ENCODE data around the gene TXN2. TPM values are rescaled to one million over a fixed set of nuclear protein-coding genes. Genes with fewer than 3 reads are reported as not detected.
A peak's percentile ranks its signal among the peaks of the same experiment; 100 is the strongest.
"Not testable (repeated sequence)": the region's sequence is repeated elsewhere in the genome, so short reads cannot be mapped to it uniquely, and the experiment has no call there.

Gene TXN2
- total RNA-seq, 4 donors from 2014 or later: 75.7 to 116 (median 92.9) TPM

DNA sequence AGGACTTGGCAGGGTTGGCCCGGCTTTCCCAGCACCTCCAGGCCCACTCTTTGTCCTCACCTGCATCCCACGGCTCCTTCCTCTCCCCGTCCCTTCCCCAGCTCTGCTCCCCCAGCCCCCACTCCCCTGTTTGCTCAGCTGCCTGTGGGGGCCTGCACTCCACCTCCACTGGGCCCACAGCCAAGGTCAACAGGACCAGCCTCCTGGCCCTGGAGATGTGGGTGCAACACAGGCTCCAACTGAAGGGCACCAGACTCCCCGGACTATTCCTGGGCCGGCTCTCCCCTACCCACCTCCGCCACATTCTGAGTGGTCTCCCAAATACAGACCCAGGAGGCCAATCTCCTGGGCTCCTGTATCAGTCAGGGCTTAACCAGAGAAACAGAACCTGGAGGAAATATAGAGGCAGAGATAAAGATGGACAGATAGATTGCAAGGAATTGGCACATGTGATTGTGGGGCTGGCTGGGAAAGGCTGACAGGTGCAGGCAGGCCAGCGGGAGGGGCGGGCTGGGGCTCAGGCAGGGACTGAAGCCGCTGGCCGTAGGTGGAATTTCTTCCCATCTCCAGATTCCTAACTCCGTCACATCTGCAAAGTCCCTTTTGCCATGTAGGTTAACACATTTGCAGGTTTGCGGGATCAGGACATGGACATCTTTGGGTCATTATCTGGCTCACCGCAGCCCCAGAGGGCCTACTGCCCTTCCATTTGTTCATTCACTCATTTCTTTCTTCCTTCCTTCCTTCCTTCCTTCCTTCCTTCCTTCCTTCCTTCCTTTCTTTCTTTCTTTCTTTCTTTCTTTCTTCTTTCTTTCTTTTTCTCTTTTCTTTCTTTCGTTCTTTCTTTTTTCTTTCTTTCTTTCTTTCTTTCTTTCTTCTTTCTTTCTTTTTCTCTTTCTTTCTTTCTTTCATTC is 47.9 kb downstream of the TXN2 start:
- H3K36me3 ChIP-seq: no peaks in the 10 kb centered on the region
- peak in 1 of 3 donors; percentile 73 for DNase-seq
- TF ChIP-seq POLR2A (IDR thresholded peaks at IDR 0.05) (no peak), CTCF (IDR thresholded peaks at IDR 0.05) (no peak)
- no peaks in the 10 kb centered on the region for H3K9me3 ChIP-seq
- H3K4me1 ChIP-seq: peaks cover 7 to 41% (median 13%) of the 10 kb centered on the region in 4 donors
- peak overlapping the region in 2 of 4 donors; percentile 72 to 75 for H3K27ac ChIP-seq
- H3K4me3 ChIP-seq: no peak overlapping the region
- no peaks in the 10 kb centered on the region for H3K27me3 ChIP-seq

DNA sequence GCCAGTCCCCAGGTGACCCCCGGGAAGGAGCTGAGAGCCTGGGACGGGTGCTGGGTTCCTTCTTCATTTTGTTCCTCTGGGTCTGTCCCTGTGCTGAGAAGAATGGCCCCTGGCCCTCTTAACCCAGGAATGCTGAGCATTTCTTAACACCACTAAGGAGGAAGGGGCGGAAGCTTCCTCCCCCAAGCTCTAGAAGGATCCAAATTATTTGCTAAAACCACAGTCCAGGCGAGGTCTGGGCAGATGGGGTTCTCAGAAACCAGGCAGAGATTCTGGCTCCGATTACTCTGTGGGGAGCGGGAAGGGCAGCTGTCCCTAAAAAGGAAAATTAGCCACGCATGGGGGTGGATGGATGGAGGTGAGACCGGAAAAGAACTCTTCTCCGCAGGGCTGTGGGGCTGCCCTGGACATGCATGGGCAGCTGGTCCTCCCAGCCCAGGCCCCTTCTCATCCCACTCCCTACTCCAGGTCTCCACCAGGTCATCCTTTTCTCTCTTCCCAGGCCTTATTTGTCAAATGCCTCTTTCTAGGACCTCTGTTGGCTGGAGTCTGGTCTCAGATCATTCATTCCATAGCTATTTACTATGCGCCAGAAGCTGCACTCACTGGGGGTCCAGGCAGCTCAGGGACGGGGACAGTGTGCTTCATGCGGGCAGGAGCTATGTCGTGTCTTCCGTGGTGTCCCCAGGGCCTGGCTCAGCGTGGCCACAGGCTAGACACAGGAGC is 48.7 kb downstream of the TXN2 start:
- no peaks in the 10 kb centered on the region for H3K36me3 ChIP-seq
- TF ChIP-seq POLR2A (IDR thresholded peaks at IDR 0.05) (no peak), CTCF (IDR thresholded peaks at IDR 0.05) (no peak)
- no peaks in the 10 kb centered on the region for H3K9me3 ChIP-seq
- no peak overlapping the region for H3K4me3 ChIP-seq
- H3K4me1 ChIP-seq: peaks cover 7 to 40% (median 13%) of the 10 kb centered on the region in 4 donors
- H3K27me3 ChIP-seq: no peaks in the 10 kb centered on the region
- H3K27ac ChIP-seq: peak overlapping the region in 3 of 4 donors; percentile 17 to 75 (median 72)
- no peak for DNase-seq

DNA sequence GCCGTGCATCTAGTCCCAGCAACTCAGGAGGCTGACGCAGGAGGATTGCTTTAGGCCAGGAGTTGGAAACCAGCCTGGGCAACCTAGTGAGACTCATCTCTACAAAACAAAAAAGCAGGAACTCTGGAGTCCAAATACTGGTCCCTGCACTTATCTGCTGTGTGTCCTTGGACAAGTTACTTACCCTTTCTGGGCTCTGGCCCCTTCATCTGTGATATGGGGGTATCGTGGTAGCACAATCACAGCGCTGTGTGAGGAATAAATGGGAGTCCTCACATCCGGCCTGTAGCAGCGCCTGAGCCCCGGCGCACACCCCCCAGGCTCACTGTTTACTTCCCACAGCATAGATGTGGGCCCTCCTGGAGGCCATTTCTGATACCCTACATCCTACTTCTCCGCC is 49.5 kb downstream of the TXN2 start:
- DNase-seq: no peak
- no peak overlapping the region for H3K4me3 ChIP-seq
- H3K27me3 ChIP-seq: no peaks in the 10 kb centered on the region
- peak overlapping the region in 3 of 4 donors; percentile 17 to 75 (median 72) for H3K27ac ChIP-seq
- no peaks in the 10 kb centered on the region for H3K36me3 ChIP-seq
- no peaks in the 10 kb centered on the region for H3K9me3 ChIP-seq
- TF ChIP-seq CTCF (IDR thresholded peaks at IDR 0.05): no peak
- peaks cover 7 to 40% (median 13%) of the 10 kb centered on the region in 4 donors for H3K4me1 ChIP-seq

- Histone ChIP-seq H3K4me3 (no peak overlapping the region), H3K4me1 (peaks cover 0 to 41% (median 7%) of the 10 kb centered on the region in 4 donors), H3K9me3 (no peaks in the 10 kb centered on the region), H3K36me3 (no peaks in the 10 kb centered on the region), H3K27ac (no peak overlapping the region), H3K27me3 (no peaks in the 10 kb centered on the region)
- TF ChIP-seq CTCF (IDR thresholded peaks at IDR 0.05) (no peak), POLR2A (IDR thresholded peaks at IDR 0.05) (no peak)
- no peak for DNase-seq
Observed at GRCh38 chr22:36430863-36431262, 50.6 kb downstream of the TXN2 start.

- not testable (repeated sequence) for H3K27me3 ChIP-seq, H3K36me3 ChIP-seq, H3K9me3 ChIP-seq, H3K27ac ChIP-seq, H3K4me3 ChIP-seq, DNase-seq
- peaks cover 0 to 23% (median under 1%) of the 10 kb centered on the region in 4 donors for H3K4me1 ChIP-seq
Observed at GRCh38 chr22:36427952-36428351, 53.5 kb downstream of the TXN2 start.

Data from Peyer's patch (tissue), 4 donors.